H1 (cell line): Measurements from ENCODE around the gene C1QTNF4. TPM values are rescaled to one million over a fixed set of nuclear protein-coding genes. Genes with fewer than 3 reads are reported as not detected.

Experiments
- E2F6 ChIP-seq: IDR thresholded peaks from 2 replicates; pipeline ENCODE4 v1.6.1; 2012; ENCODE audit warnings: inconsistent platforms
- KDM5A ChIP-seq: fragments of 200-600 bp; IDR thresholded peaks from 2 replicates; pipeline ENCODE4 v1.7.1; 2012; ENCODE audit warnings: mild to moderate bottlenecking, low read length, inconsistent platforms, mixed read lengths
- SIX5 ChIP-seq: IDR thresholded peaks from 2 replicates; pipeline ENCODE4 v1.6.1; 2011; ENCODE audit warnings: mild to moderate bottlenecking, low read depth, low read length
- polyA plus RNA-seq, 7 experiments: library from polyadenylated mRNA; depleted of rRNA in 3 of 7; stranded (reverse) in 5 of 7; unstranded in 2 of 7; fragments of >200 nt in 5 of 7; fragments of 200-250 nt in 2 of 7; gene quantifications; 1 replicate in 5 of 7; 2 replicates in 1 of 7; 4 replicates in 1 of 7; pipeline versions ENCODE4 v1.2.1 to v1.2.3, GENCODE V29; 2011 to 2013; ENCODE audit warnings: missing spikeins in 2 of 7, mixed read lengths in 2 of 7
- total RNA-seq: library from RNA; stranded (reverse); fragmentation: NEBNext Ultra II Directional; extraction: Animal tissue kit (Norgen Biotek cat#: 25700); gene quantifications from 2 replicates; pipeline ENCODE4 v1.2.1, GENCODE V29; 2021

The C1QTNF4 gene
- total and polyA plus RNA-seq, 2 of the 8 experiments (the other 6 are each of a cell fraction or from before 2014, with no cell fraction given), result 3.9 to 6.0 TPM

GRCh38 chr11:47583844-47584243 lies 10.4 kb downstream of the C1QTNF4 start (continued):
- TF ChIP-seq SIX5 (no peak), E2F6 (no peak), KDM5A (no peak)
